Loucy (cell line): Measurements from ENCODE around the gene TCN2.
"Not testable (repeated sequence)": the region's sequence is repeated elsewhere in the genome, so short reads cannot be mapped to it uniquely, and the experiment has no call there.

ENCODE experiments used
- H2AFZ ChIP-seq: fragments of 200-600 bp; sonication (generic); 2 replicates; pipeline ENCODE4 v1.6.0; 2016; ENCODE audit warnings: antibody characterized with exemption, mild to moderate bottlenecking, low read length, moderate library complexity
- H3F3A ChIP-seq: fragments of 200-600 bp; 2 replicates; pipeline ENCODE4 v1.6.0; 2016; ENCODE audit warnings: antibody characterized with exemption, low read depth, mild to moderate bottlenecking
- H3K27me3 ChIP-seq: fragments of 200-600 bp; sonication (generic); 2 replicates; pipeline ENCODE4 v1.6.1; 2014; ENCODE audit warnings: low read length, mild to moderate bottlenecking; ENCODE audit not compliant: insufficient read depth, poor library complexity, severe bottlenecking
- H3K36me3 ChIP-seq: fragments of 200-600 bp; sonication (generic); 2 replicates; pipeline ENCODE4 v1.6.1; 2016; ENCODE audit warnings: low read length; ENCODE audit not compliant: insufficient read depth
- H3K4me1 ChIP-seq: fragments of 200-600 bp; sonication (generic); 2 replicates; pipeline ENCODE4 v1.5.1; 2014; ENCODE audit warnings: low read length, mild to moderate bottlenecking; ENCODE audit not compliant: insufficient read depth, poor library complexity, severe bottlenecking
- H3K4me2 ChIP-seq: fragments of 200-600 bp; sonication (generic); 2 replicates; pipeline ENCODE4 v1.6.0; 2014; ENCODE audit warnings: antibody characterized with exemption, low read length, low read depth, mild to moderate bottlenecking; ENCODE audit not compliant: poor library complexity, severe bottlenecking
- H3K4me3 ChIP-seq: fragments of 200-600 bp; sonication (generic); 2 replicates; pipeline ENCODE4 v1.5.1; 2014; ENCODE audit warnings: low read length, mild to moderate bottlenecking, mixed read lengths; ENCODE audit not compliant: poor library complexity, severe bottlenecking
- H3K79me2 ChIP-seq: fragments of 200-600 bp; sonication (generic); 2 replicates; pipeline ENCODE4 v1.6.1; 2014; ENCODE audit warnings: low read length; ENCODE audit not compliant: insufficient read depth
- H3K9ac ChIP-seq: fragments of 200-600 bp; sonication (generic); 2 replicates; pipeline ENCODE4 v1.6.0; 2014; ENCODE audit warnings: mild to moderate bottlenecking, low read depth, low read length, moderate library complexity; ENCODE audit not compliant: poor library complexity, severe bottlenecking
- H3K9me2 ChIP-seq: fragments of 200-600 bp; sonication (generic); replicated peaks from 2 replicates; pipeline ENCODE4 v1.6.1; 2016; ENCODE audit warnings: low read depth, low read length, mixed read lengths
- H3K9me3 ChIP-seq: fragments of 200-600 bp; sonication (generic); 2 replicates; pipeline ENCODE4 v1.6.1; 2014; ENCODE audit warnings: mild to moderate bottlenecking, antibody characterized with exemption, low read length, low read depth; ENCODE audit not compliant: insufficient read depth
- H4K20me1 ChIP-seq: fragments of 200-600 bp; sonication (generic); 2 replicates; pipeline ENCODE4 v1.6.0; 2014; ENCODE audit warnings: antibody characterized with exemption, low read length, mild to moderate bottlenecking; ENCODE audit not compliant: insufficient read depth, poor library complexity, severe bottlenecking
- CTCF ChIP-seq: fragments of 200-600 bp; sonication (generic); conservative IDR thresholded peaks from 2 replicates; pipeline ENCODE4 v1.5.1; 2014; ENCODE audit warnings: mild to moderate bottlenecking, antibody characterized with exemption, low read length
- EZH2phosphoT487 ChIP-seq: fragments of 200-600 bp; IDR thresholded peaks from 2 replicates; pipeline ENCODE4 v1.6.1; 2018; ENCODE audit warnings: antibody characterized with exemption, mild to moderate bottlenecking, moderate library complexity, borderline replicate concordance

Gene TCN2

GRCh38 chr22:30628491-30628890, 21.5 kb downstream of the TCN2 start:
- H3K9me2 ChIP-seq, result no peaks in the 10 kb centered on the region
- no peaks in the 10 kb centered on the region for H3K27me3 ChIP-seq
- no peaks in the 10 kb centered on the region for H3K9me3 ChIP-seq
- no peak overlapping the region for H3K9ac ChIP-seq
- H2AFZ ChIP-seq, result no peak overlapping the region
- no peak overlapping the region for H3K4me2 ChIP-seq
- H3K79me2 ChIP-seq, result no peaks in the 10 kb centered on the region
- H3K4me1 ChIP-seq, result peaks cover 3% of the 10 kb centered on the region
- H3K36me3 ChIP-seq, result no peaks in the 10 kb centered on the region
- no peaks in the 10 kb centered on the region for H4K20me1 ChIP-seq
- no peaks in the 10 kb centered on the region for H3F3A ChIP-seq
- no peak for TF ChIP-seq EZH2phosphoT487
- no peak for TF ChIP-seq CTCF
- no peak overlapping the region for H3K4me3 ChIP-seq

GRCh38 chr22:30631469-30631868, 24.5 kb downstream of the TCN2 start:
- not testable (repeated sequence) for H3K4me3 ChIP-seq, H3K9me2 ChIP-seq, H3K9ac ChIP-seq, H4K20me1 ChIP-seq, H3K4me2 ChIP-seq, H3K9me3 ChIP-seq, H3F3A ChIP-seq, H3K36me3 ChIP-seq, H3K79me2 ChIP-seq, H2AFZ ChIP-seq, H3K27me3 ChIP-seq
- peaks cover 16% of the 10 kb centered on the region for H3K4me1 ChIP-seq

GRCh38 chr22:30634471-30635233, 27.7 kb downstream of the TCN2 start:
- H2AFZ ChIP-seq, result peak overlapping the region; percentile 89

More at GRCh38 chr22:30634471-30635233, 27.7 kb downstream of the TCN2 start:
- peaks cover 16% of the 10 kb centered on the region for H3K4me1 ChIP-seq
- H3K27me3 ChIP-seq, result no peaks in the 10 kb centered on the region
- peaks cover 4% of the 10 kb centered on the region for H3F3A ChIP-seq
- no peaks in the 10 kb centered on the region for H4K20me1 ChIP-seq
- no peaks in the 10 kb centered on the region for H3K79me2 ChIP-seq
- H3K36me3 ChIP-seq, result no peaks in the 10 kb centered on the region
- no peaks in the 10 kb centered on the region for H3K9me2 ChIP-seq
- H3K9ac ChIP-seq, result peak overlapping the region; percentile 42
- peak overlapping the region; percentile 73 for H3K4me3 ChIP-seq
- H3K4me2 ChIP-seq, result peak overlapping the region; percentile 100
- TF ChIP-seq CTCF, result peak; percentile 92
- TF ChIP-seq EZH2phosphoT487, result no peak
- no peaks in the 10 kb centered on the region for H3K9me3 ChIP-seq
